ENCODE measurements around the gene TMEM120A. TPM values are rescaled to one million over a fixed set of nuclear protein-coding genes. Genes with fewer than 3 reads are reported as not detected.

Gene TMEM120A
- total RNA-seq, 1 donor from 2014 or later: 9.4 TPM

GRCh38 chr7:75957021-75957736 is 37.2 kb downstream of the TMEM120A start:
- Histone ChIP-seq H3K36me3 (no peaks in the 10 kb centered on the region), H3K4me1 (peaks cover 17% of the 10 kb centered on the region), H3K79me2 (ENCODE audit: low read depth) (no peaks in the 10 kb centered on the region), H3K27me3 (no peaks in the 10 kb centered on the region), H3K4me3 (no peak overlapping the region), H3K27ac (peak overlapping the region; percentile 33), H3K9me3 (ENCODE audit: low read depth) (no peaks in the 10 kb centered on the region), H4K20me1 (ENCODE audit: low read depth) (peaks cover 8% of the 10 kb centered on the region), H3K4me2 (peak overlapping the region; percentile 54), H3F3A (ENCODE audit: low read depth) (peaks cover 15% of the 10 kb centered on the region), H3K9ac (no peak overlapping the region), H2AFZ (replicated peaks) (no peak overlapping the region)
- TF ChIP-seq, protein P1, sequence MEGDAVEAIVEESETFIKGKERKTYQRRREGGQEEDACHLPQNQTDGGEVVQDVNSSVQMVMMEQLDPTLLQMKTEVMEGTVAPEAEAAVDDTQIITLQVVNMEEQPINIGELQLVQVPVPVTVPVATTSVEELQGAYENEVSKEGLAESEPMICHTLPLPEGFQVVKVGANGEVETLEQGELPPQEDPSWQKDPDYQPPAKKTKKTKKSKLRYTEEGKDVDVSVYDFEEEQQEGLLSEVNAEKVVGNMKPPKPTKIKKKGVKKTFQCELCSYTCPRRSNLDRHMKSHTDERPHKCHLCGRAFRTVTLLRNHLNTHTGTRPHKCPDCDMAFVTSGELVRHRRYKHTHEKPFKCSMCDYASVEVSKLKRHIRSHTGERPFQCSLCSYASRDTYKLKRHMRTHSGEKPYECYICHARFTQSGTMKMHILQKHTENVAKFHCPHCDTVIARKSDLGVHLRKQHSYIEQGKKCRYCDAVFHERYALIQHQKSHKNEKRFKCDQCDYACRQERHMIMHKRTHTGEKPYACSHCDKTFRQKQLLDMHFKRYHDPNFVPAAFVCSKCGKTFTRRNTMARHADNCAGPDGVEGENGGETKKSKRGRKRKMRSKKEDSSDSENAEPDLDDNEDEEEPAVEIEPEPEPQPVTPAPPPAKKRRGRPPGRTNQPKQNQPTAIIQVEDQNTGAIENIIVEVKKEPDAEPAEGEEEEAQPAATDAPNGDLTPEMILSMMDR (IDR thresholded peaks at IDR 0.05): no peak
- TF ChIP-seq EZH2phosphoT487 (IDR thresholded peaks at IDR 0.05) (no peak), EZH2 (IDR thresholded peaks at IDR 0.05) (no peak)
- Mint-ChIP-seq H3K4me3 (no peak overlapping the region), H3K9me3 (peaks cover 4% of the 10 kb centered on the region), H3K27me3 (ENCODE audit: insufficient read depth, low read depth) (no peaks in the 10 kb centered on the region), H3K4me1 (peaks cover 32% of the 10 kb centered on the region), H3K27ac (no peak overlapping the region), H3K36me3 (peaks cover 29% of the 10 kb centered on the region)
- DNase-seq (ENCODE audit: low spot score): peak; percentile 59

GRCh38 chr7:75955331-75955955 is 39.0 kb downstream of the TMEM120A start:
- H3K4me1 ChIP-seq: peaks cover 6% of the 10 kb centered on the region
- no peaks in the 10 kb centered on the region for H3K9me3 ChIP-seq (ENCODE audit: low read depth)
- H3K9me3 Mint-ChIP-seq: peaks cover 6% of the 10 kb centered on the region
- peak overlapping the region; percentile 57 for H3K27ac Mint-ChIP-seq
- no peak overlapping the region for H3K9ac ChIP-seq
- no peak overlapping the region for H3K27ac ChIP-seq
- H3K79me2 ChIP-seq (ENCODE audit: low read depth): peaks cover 12% of the 10 kb centered on the region
- no peak for DNase-seq (ENCODE audit: low spot score)
- no peak overlapping the region for H3K4me3 Mint-ChIP-seq
- H3F3A ChIP-seq (ENCODE audit: low read depth): peaks cover 7% of the 10 kb centered on the region
- TF ChIP-seq EZH2phosphoT487 (IDR thresholded peaks at IDR 0.05) (no peak), EZH2 (IDR thresholded peaks at IDR 0.05) (no peak)
- TF ChIP-seq, protein P1 (IDR thresholded peaks at IDR 0.05): no peak
- H3K27me3 ChIP-seq: no peaks in the 10 kb centered on the region
- H3K4me3 ChIP-seq: no peak overlapping the region
- peaks cover 27% of the 10 kb centered on the region for H3K36me3 Mint-ChIP-seq
- no peaks in the 10 kb centered on the region for H3K27me3 Mint-ChIP-seq (ENCODE audit: insufficient read depth, low read depth)
- no peak overlapping the region for H2AFZ ChIP-seq (replicated peaks)
- H3K4me1 Mint-ChIP-seq: peaks cover 18% of the 10 kb centered on the region
- no peaks in the 10 kb centered on the region for H3K36me3 ChIP-seq
- H4K20me1 ChIP-seq (ENCODE audit: low read depth): no peaks in the 10 kb centered on the region
- no peak overlapping the region for H3K4me2 ChIP-seq

GRCh38 chr7:75953931-75954330 is 40.5 kb downstream of the TMEM120A start:
- TF ChIP-seq, protein P1 (IDR thresholded peaks at IDR 0.05): no peak
- TF ChIP-seq EZH2 (IDR thresholded peaks at IDR 0.05) (no peak), EZH2phosphoT487 (IDR thresholded peaks at IDR 0.05) (no peak)
- H3K36me3 ChIP-seq: no peaks in the 10 kb centered on the region
- Mint-ChIP-seq H3K36me3 (peaks cover 23% of the 10 kb centered on the region), H3K9me3 (peaks cover 6% of the 10 kb centered on the region), H3K4me3 (no peak overlapping the region), H3K4me1 (peaks cover 19% of the 10 kb centered on the region), H3K27ac (peak overlapping the region; percentile 94), H3K27me3 (ENCODE audit: insufficient read depth, low read depth) (no peaks in the 10 kb centered on the region)
- H3K4me1 ChIP-seq: peaks cover 6% of the 10 kb centered on the region
- H3K27me3 ChIP-seq: no peaks in the 10 kb centered on the region
- H3K27ac ChIP-seq: no peak overlapping the region
- H2AFZ ChIP-seq (replicated peaks): no peak overlapping the region
- H3K9me3 ChIP-seq (ENCODE audit: low read depth): no peaks in the 10 kb centered on the region
- no peak overlapping the region for H3K4me2 ChIP-seq
- H3K79me2 ChIP-seq (ENCODE audit: low read depth): peaks cover 18% of the 10 kb centered on the region
- H3K4me3 ChIP-seq: no peak overlapping the region
- peaks cover 4% of the 10 kb centered on the region for H4K20me1 ChIP-seq (ENCODE audit: low read depth)
- H3F3A ChIP-seq (ENCODE audit: low read depth): peaks cover 7% of the 10 kb centered on the region
- DNase-seq (ENCODE audit: low spot score): no peak
- H3K9ac ChIP-seq: no peak overlapping the region

All from neural progenitor cell (in vitro differentiated cells).